GF-D8 (cell line): ENCODE measurements around the gene CHRNG.

ENCODE experiments used
- DNase-seq: peaks from one replicate; lab custom pipeline; 2025; lab: John Stamatoyannopoulos, UW

Gene CHRNG

GRCh38 chr2:232505856-232506255 lies 33.6 kb upstream of the CHRNG start:
- DNase-seq = no peak

GRCh38 chr2:232506709-232507108 lies 32.8 kb upstream of the CHRNG start:
- no peak for DNase-seq

GRCh38 chr2:232508251-232508650 lies 31.2 kb upstream of the CHRNG start:
- DNase-seq = no peak

GRCh38 chr2:232511336-232511890 lies 28.1 kb upstream of the CHRNG start:
- no peak for DNase-seq

GRCh38 chr2:232512602-232513001 lies 26.9 kb upstream of the CHRNG start:
- DNase-seq = no peak

- DNase-seq = no peak
Observed at GRCh38 chr2:232513353-232513752, 26.1 kb upstream of the CHRNG start.

GRCh38 chr2:232515639-232516038 lies 23.9 kb upstream of the CHRNG start:
- DNase-seq = no peak

- DNase-seq = no peak
Observed at GRCh38 chr2:232516551-232516950, 22.9 kb upstream of the CHRNG start.

GRCh38 chr2:232518844-232519243 lies 20.6 kb upstream of the CHRNG start:
- DNase-seq = no peak

- DNase-seq = no peak
Observed at GRCh38 chr2:232519581-232520438, 19.7 kb upstream of the CHRNG start, which contains the start of gene PRSS56. Gene PRSS56, plus strand, starts transcription at chr2:232520388. Its CDS starts 211 bp downstream, at chr2:232520599.

GRCh38 chr2:232520489-232520888 lies 19.0 kb upstream of the CHRNG start:
- DNase-seq = no peak

- DNase-seq = no peak
Observed at GRCh38 chr2:232521098-232521497, 18.4 kb upstream of the CHRNG start.

- no peak for DNase-seq
Observed at GRCh38 chr2:232521959-232522622, 17.4 kb upstream of the CHRNG start.

GRCh38 chr2:232522623-232523401 lies 16.7 kb upstream of the CHRNG start:
- no peak for DNase-seq

- DNase-seq = no peak
Observed at GRCh38 chr2:232523402-232523681, 16.1 kb upstream of the CHRNG start.

GRCh38 chr2:232523682-232524597 lies 15.6 kb upstream of the CHRNG start:
- no peak for DNase-seq

- no peak for DNase-seq
Observed at GRCh38 chr2:232524771-232525170, 14.7 kb upstream of the CHRNG start.

- DNase-seq = no peak
Observed at GRCh38 chr2:232525199-232525598, 14.3 kb upstream of the CHRNG start.

- DNase-seq = no peak
Observed at GRCh38 chr2:232525791-232526371, 13.6 kb upstream of the CHRNG start, which contains the start of gene CHRND. Gene CHRND, plus strand, starts transcription at chr2:232526160. Its CDS starts 56 bp downstream, at chr2:232526216.

GRCh38 chr2:232526372-232526941 lies 13.0 kb upstream of the CHRNG start:
- DNase-seq = no peak
